GM12891 (cell line): ENCODE results near the gene ADH4.

ENCODE experiments used
- POLR2A ChIP-seq: IDR thresholded peaks from 2 replicates; pipeline ENCODE4 v1.6.1; 2011; ENCODE audit warnings: low read depth, low read length, control low read depth
- POLR2AphosphoS5 ChIP-seq: IDR thresholded peaks from 2 replicates; pipeline ENCODE4 v1.6.1; 2011; ENCODE audit warnings: low read depth, low read length, control low read depth
- POU2F2 ChIP-seq: IDR thresholded peaks from 2 replicates; pipeline ENCODE4 v1.6.1; 2011; ENCODE audit warnings: low read depth, mild to moderate bottlenecking, control low read depth, low read length, moderate library complexity
- SPI1 ChIP-seq: IDR thresholded peaks from 2 replicates; pipeline ENCODE4 v1.6.1; 2011; ENCODE audit warnings: low read depth, low read length, control low read depth
- TAF1 ChIP-seq: IDR thresholded peaks from 2 replicates; pipeline ENCODE4 v1.6.1; 2011; ENCODE audit warnings: low read depth, low read length, control low read depth

GRCh38 chr4:99100876-99101275 lies 43.2 kb downstream of the ADH4 start:
- TF ChIP-seq POLR2AphosphoS5 (no peak), POLR2A (no peak), SPI1 (no peak), TAF1 (no peak), POU2F2 (no peak)
